BLaER1 treated with 17β-estradiol and CSF1 and Interleukin-3, amounts not matched to agents 10 nM and 100 nM (cell line): ENCODE data around the gene ATP1A3.
A peak's percentile ranks its signal among the peaks of the same experiment; 100 is the strongest.

Source experiments
- H3K27ac ChIP-seq, 11 experiments: shearing (Covaris generic); formaldehyde crosslinking; 2 replicates each; pipeline ENCODE4 v1.8.1; 2022
- H3K27me3 ChIP-seq, 11 experiments: shearing (Covaris generic); formaldehyde crosslinking; 2 replicates each; pipeline ENCODE4 v1.8.1; 2022
- H3K36me3 ChIP-seq, 11 experiments: shearing (Covaris generic); formaldehyde crosslinking; 2 replicates each; pipeline ENCODE4 v1.8.1; 2022
- H3K4me1 ChIP-seq, 10 experiments: shearing (Covaris generic); formaldehyde crosslinking; 2 replicates each; pipeline ENCODE4 v1.8.1; 2022
- H3K4me2 ChIP-seq, 11 experiments: shearing (Covaris generic); formaldehyde crosslinking; 2 replicates each; pipeline ENCODE4 v1.8.1; 2022
- H3K4me3 ChIP-seq, 10 experiments: shearing (Covaris generic); formaldehyde crosslinking; 2 replicates each; pipeline ENCODE4 v1.8.1; 2022
- H3K9ac ChIP-seq, 11 experiments: shearing (Covaris generic); formaldehyde crosslinking; 2 replicates each; pipeline ENCODE4 v1.8.1; 2022
- H3K9me3 ChIP-seq, 11 experiments: shearing (Covaris generic); formaldehyde crosslinking; replicated peaks in 1 of 11; 2 replicates each; pipeline ENCODE4 v1.8.1; 2022
- H4K20me1 ChIP-seq, 11 experiments: shearing (Covaris generic); formaldehyde crosslinking; 2 replicates each; pipeline ENCODE4 v1.8.1; 2022
- Cebpa-rat ChIP-seq, 11 experiments: shearing (Covaris generic); IDR thresholded peaks; 2 replicates each; pipeline ENCODE4 v1.8.1; 2022

Gene ATP1A3

DNA sequence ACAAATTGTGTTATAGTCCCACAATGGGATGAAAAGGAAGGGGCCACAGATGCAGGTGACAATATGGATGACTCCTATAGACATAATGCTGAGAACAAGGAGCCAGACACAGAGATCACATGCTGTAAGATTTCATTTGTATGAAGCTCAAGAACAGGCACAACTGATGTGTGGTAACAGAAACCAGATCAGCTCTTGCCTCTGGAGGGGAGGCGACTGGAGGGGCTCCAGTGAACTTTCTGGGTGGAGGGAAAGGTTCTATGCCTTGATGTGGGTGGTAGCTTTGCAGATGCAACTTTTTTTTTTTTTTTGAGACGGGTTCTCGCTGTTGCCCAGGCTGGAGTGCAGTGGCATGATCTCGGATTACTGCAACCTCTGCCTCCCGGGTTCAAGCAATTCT is 28.9 kb downstream of the ATP1A3 start:
- Histone ChIP-seq H3K27me3 (no peaks in the 10 kb centered on the region), H3K4me2 (no peak overlapping the region), H3K4me3 (no peak overlapping the region), H3K36me3 (peaks cover 0 to 52% (median 45%) of the 10 kb centered on the region in 11 experiments; a peak in 16 of 22 replicates), H3K9ac (no peak overlapping the region), H3K9me3 (no peaks in the 10 kb centered on the region), H4K20me1 (no peaks in the 10 kb centered on the region; a peak in 1 of 22 replicates), H3K4me1 (peaks cover 0 to 15% (median 10%) of the 10 kb centered on the region in 10 experiments; a peak in 12 of 20 replicates), H3K27ac (no peak overlapping the region)
- TF ChIP-seq Cebpa-rat (IDR thresholded peaks at IDR 0.05) = no peak

- H4K20me1 ChIP-seq = peaks cover 0 to 24% (median 6%) of the 10 kb centered on the region in 11 experiments; a peak in 9 of 22 replicates
- H3K4me3 ChIP-seq = no peak overlapping the region
- H3K4me1 ChIP-seq = peaks cover 20 to 43% (median 35%) of the 10 kb centered on the region in 10 experiments
- H3K27ac ChIP-seq = no peak overlapping the region
- no peaks in the 10 kb centered on the region for H3K9me3 ChIP-seq
- no peaks in the 10 kb centered on the region for H3K27me3 ChIP-seq
- H3K4me2 ChIP-seq = peak overlapping the region in 6 of 11 experiments; percentile 0 to 52 (median 20); a peak in 9 of 22 replicates
- H3K9ac ChIP-seq = no peak overlapping the region
- peak in 2 of 11 experiments; percentile 8 to 30; a peak in 1 of 22 replicates for TF ChIP-seq Cebpa-rat (IDR thresholded peaks at IDR 0.05)
- peaks cover 4 to 23% (median 11%) of the 10 kb centered on the region in 11 experiments; a peak in 18 of 22 replicates for H3K36me3 ChIP-seq
These were observed 33.1 kb downstream of the ATP1A3 start for GRCh38 chr19:41960973-41961372.

DNA sequence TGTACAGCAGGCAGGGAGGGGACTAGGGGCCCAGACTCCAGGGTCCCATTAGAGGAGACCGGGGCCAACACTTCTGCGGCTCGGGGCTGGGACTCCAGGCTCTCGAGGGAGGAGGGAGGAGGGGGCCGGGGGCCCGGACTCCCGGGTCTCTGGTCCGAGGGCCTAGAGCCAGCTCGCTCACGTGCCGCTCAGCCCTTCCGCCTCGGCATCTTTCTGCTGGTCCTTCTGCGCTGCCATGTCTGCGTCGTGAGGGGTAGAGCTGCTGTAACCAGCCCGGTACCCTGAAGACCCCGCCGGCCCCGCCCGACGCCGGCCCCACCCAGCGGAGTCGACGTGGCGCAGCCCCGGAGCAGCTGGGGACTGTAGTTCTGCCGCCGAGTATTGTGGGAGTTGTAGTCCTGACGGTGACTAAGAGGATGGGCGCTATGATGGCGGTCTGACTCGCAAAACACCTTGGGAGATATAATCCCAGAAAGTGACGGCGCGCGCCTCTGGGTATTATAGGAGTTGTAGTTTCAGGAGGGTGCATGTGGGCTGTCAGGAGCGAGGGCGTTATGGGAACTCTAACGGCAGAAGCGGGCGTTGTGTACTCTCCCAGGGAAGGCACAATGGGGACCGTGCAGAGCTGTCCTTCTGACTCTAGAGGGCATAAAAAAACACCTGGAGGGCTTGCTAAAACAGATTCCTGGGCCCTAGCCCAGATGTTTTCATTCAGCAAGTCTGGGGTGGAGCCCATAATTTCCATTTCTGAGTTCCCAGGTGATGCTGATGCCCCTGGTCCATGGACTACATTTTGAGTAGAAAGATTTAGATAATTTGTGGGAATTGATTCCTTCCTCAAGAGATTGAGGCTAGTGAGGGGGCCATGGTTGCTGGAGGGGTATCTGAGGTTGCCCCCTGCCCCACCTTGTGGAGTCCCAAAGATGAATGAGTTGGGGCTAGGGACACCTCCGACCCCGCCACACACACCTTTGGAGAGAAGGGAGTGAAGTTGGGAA is 34.7 kb downstream of the ATP1A3 start, which contains the start of gene RABAC1:
Gene RABAC1, minus strand, starts transcription at position 266 of the 998 bp plus-strand sequence. Its CDS starts 29 bp downstream, at position 237.
- Histone ChIP-seq H3K27me3 (no peaks in the 10 kb centered on the region), H3K4me2 (peak within 1 kb of the TSS; percentile 93 to 99 (median 97)), H4K20me1 (peaks cover 0 to 25% (median 6%) of the 10 kb centered on the region in 11 experiments; a peak in 9 of 22 replicates), H3K36me3 (peaks cover 0 to 24% (median 12%) of the 10 kb centered on the region in 11 experiments; a peak in 8 of 22 replicates), H3K9ac (peak within 1 kb of the TSS; percentile 72 to 90 (median 85)), H3K27ac (peak within 1 kb of the TSS; percentile 73 to 86 (median 80)), H3K9me3 (no peaks in the 10 kb centered on the region), H3K4me3 (peak within 1 kb of the TSS; percentile 82 to 99 (median 90)), H3K4me1 (peaks cover 26 to 49% (median 39%) of the 10 kb centered on the region in 10 experiments)
- no peak for TF ChIP-seq Cebpa-rat (IDR thresholded peaks at IDR 0.05)

- Histone ChIP-seq H3K4me1 (peaks cover 26 to 47% (median 39%) of the 10 kb centered on the region in 10 experiments), H3K4me2 (peak overlapping the region; percentile 93 to 99 (median 97)), H4K20me1 (peaks cover 0 to 25% (median 6%) of the 10 kb centered on the region in 11 experiments; a peak in 9 of 22 replicates), H3K9me3 (no peaks in the 10 kb centered on the region), H3K9ac (peak overlapping the region; percentile 72 to 90 (median 85)), H3K36me3 (peaks cover 0 to 24% (median 12%) of the 10 kb centered on the region in 11 experiments; a peak in 8 of 22 replicates), H3K27me3 (no peaks in the 10 kb centered on the region), H3K4me3 (peak overlapping the region; percentile 82 to 99 (median 90)), H3K27ac (peak overlapping the region; percentile 73 to 86 (median 80))
- no peak for TF ChIP-seq Cebpa-rat (IDR thresholded peaks at IDR 0.05)
These were observed 35.5 kb downstream of the ATP1A3 start for GRCh38 chr19:41958367-41959055.

- H3K4me3 ChIP-seq = peak overlapping the region; percentile 82 to 99 (median 90)
- peak overlapping the region in 10 of 11 experiments; percentile 73 to 86 (median 80); a peak in 16 of 22 replicates for H3K27ac ChIP-seq
- peaks cover 26 to 47% (median 39%) of the 10 kb centered on the region in 10 experiments for H3K4me1 ChIP-seq
- H4K20me1 ChIP-seq = peaks cover 0 to 25% (median 6%) of the 10 kb centered on the region in 11 experiments; a peak in 9 of 22 replicates
- no peaks in the 10 kb centered on the region for H3K27me3 ChIP-seq
- no peak for TF ChIP-seq Cebpa-rat (IDR thresholded peaks at IDR 0.05)
- peak overlapping the region; percentile 93 to 99 (median 97) for H3K4me2 ChIP-seq
- H3K36me3 ChIP-seq = peaks cover 0 to 24% (median 12%) of the 10 kb centered on the region in 11 experiments; a peak in 8 of 22 replicates
- no peaks in the 10 kb centered on the region for H3K9me3 ChIP-seq
- peak overlapping the region; percentile 72 to 90 (median 85); a peak in 20 of 22 replicates for H3K9ac ChIP-seq
These were observed 36.1 kb downstream of the ATP1A3 start for GRCh38 chr19:41957838-41958366.

- H3K9me3 ChIP-seq = no peaks in the 10 kb centered on the region
- H3K4me3 ChIP-seq = peak overlapping the region in 4 of 10 experiments; percentile 29 to 99 (median 88); a peak in 5 of 20 replicates
- no peak for TF ChIP-seq Cebpa-rat (IDR thresholded peaks at IDR 0.05)
- peaks cover 26 to 47% (median 39%) of the 10 kb centered on the region in 10 experiments for H3K4me1 ChIP-seq
- H3K9ac ChIP-seq = peak overlapping the region in 10 of 11 experiments; percentile 33 to 90 (median 84); a peak in 13 of 22 replicates
- H4K20me1 ChIP-seq = peaks cover 0 to 25% (median 6%) of the 10 kb centered on the region in 11 experiments; a peak in 9 of 22 replicates
- peaks cover 0 to 24% (median 12%) of the 10 kb centered on the region in 11 experiments; a peak in 8 of 22 replicates for H3K36me3 ChIP-seq
- peak overlapping the region in 3 of 11 experiments; percentile 10 to 86 (median 34); a peak in 3 of 22 replicates for H3K27ac ChIP-seq
- H3K4me2 ChIP-seq = peak overlapping the region; percentile 93 to 99 (median 97)
- H3K27me3 ChIP-seq = no peaks in the 10 kb centered on the region
These were observed 36.7 kb downstream of the ATP1A3 start for GRCh38 chr19:41957161-41957837.

GRCh38 chr19:41956621-41957020 is 37.4 kb downstream of the ATP1A3 start:
- H3K27ac ChIP-seq = no peak overlapping the region
- peak overlapping the region in 4 of 11 experiments; percentile 33 to 90 (median 86); a peak in 5 of 22 replicates for H3K9ac ChIP-seq
- H3K4me1 ChIP-seq = peaks cover 26 to 49% (median 39%) of the 10 kb centered on the region in 10 experiments
- H4K20me1 ChIP-seq = peaks cover 0 to 25% (median 6%) of the 10 kb centered on the region in 11 experiments; a peak in 9 of 22 replicates
- no peak overlapping the region for H3K4me3 ChIP-seq
- peaks cover 0 to 24% (median 12%) of the 10 kb centered on the region in 11 experiments; a peak in 8 of 22 replicates for H3K36me3 ChIP-seq
- H3K27me3 ChIP-seq = no peaks in the 10 kb centered on the region
- TF ChIP-seq Cebpa-rat (IDR thresholded peaks at IDR 0.05) = no peak
- H3K9me3 ChIP-seq = no peaks in the 10 kb centered on the region
- H3K4me2 ChIP-seq = peak overlapping the region in 3 of 11 experiments; percentile 93 to 98 (median 97); a peak in 5 of 22 replicates
